ENCODE data around the gene TSHZ2.

GRCh38 chr20:53057579-53057978 is 85.4 kb downstream of the TSHZ2 start:
- TF ChIP-seq, protein P1, sequence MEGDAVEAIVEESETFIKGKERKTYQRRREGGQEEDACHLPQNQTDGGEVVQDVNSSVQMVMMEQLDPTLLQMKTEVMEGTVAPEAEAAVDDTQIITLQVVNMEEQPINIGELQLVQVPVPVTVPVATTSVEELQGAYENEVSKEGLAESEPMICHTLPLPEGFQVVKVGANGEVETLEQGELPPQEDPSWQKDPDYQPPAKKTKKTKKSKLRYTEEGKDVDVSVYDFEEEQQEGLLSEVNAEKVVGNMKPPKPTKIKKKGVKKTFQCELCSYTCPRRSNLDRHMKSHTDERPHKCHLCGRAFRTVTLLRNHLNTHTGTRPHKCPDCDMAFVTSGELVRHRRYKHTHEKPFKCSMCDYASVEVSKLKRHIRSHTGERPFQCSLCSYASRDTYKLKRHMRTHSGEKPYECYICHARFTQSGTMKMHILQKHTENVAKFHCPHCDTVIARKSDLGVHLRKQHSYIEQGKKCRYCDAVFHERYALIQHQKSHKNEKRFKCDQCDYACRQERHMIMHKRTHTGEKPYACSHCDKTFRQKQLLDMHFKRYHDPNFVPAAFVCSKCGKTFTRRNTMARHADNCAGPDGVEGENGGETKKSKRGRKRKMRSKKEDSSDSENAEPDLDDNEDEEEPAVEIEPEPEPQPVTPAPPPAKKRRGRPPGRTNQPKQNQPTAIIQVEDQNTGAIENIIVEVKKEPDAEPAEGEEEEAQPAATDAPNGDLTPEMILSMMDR (IDR thresholded peaks at IDR 0.05; ENCODE audit: low read length) = no peak
- TF ChIP-seq EZH2 (IDR thresholded peaks at IDR 0.05; ENCODE audit: borderline replicate concordance, low read length) = no peak

Measured in OCI-LY1 (cell line).